Measurements from ENCODE around the gene HLCS.

Gene HLCS

DNA sequence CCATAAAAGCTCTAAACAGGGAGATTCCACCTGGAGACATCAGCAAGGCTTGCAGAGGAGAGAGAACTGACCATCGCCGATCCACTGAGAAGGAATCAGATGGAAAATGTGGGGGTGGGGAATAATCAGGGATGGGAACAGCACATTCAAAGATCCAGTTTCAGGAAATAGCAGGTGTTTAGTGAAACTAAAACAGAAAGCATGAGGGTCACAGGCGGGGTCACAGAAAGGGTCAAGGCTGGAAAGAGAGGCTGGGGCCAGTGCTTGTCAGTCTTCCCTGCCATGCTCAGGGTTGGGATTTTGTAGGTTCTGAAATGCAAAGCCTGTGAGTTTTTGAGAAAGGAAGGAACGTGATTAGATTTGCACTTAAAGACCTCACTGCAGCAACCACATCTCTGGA is 103.2 kb downstream of the HLCS start:
- DNase-seq (ENCODE audit: low read depth): no peak
- no peak overlapping the region for H3K4me3 ChIP-seq (ENCODE audit: low read length)
- TF ChIP-seq, protein P1, sequence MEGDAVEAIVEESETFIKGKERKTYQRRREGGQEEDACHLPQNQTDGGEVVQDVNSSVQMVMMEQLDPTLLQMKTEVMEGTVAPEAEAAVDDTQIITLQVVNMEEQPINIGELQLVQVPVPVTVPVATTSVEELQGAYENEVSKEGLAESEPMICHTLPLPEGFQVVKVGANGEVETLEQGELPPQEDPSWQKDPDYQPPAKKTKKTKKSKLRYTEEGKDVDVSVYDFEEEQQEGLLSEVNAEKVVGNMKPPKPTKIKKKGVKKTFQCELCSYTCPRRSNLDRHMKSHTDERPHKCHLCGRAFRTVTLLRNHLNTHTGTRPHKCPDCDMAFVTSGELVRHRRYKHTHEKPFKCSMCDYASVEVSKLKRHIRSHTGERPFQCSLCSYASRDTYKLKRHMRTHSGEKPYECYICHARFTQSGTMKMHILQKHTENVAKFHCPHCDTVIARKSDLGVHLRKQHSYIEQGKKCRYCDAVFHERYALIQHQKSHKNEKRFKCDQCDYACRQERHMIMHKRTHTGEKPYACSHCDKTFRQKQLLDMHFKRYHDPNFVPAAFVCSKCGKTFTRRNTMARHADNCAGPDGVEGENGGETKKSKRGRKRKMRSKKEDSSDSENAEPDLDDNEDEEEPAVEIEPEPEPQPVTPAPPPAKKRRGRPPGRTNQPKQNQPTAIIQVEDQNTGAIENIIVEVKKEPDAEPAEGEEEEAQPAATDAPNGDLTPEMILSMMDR (IDR thresholded peaks at IDR 0.05; ENCODE audit: insufficient read depth, low read depth, low read length, missing control alignments): no peak

DNA sequence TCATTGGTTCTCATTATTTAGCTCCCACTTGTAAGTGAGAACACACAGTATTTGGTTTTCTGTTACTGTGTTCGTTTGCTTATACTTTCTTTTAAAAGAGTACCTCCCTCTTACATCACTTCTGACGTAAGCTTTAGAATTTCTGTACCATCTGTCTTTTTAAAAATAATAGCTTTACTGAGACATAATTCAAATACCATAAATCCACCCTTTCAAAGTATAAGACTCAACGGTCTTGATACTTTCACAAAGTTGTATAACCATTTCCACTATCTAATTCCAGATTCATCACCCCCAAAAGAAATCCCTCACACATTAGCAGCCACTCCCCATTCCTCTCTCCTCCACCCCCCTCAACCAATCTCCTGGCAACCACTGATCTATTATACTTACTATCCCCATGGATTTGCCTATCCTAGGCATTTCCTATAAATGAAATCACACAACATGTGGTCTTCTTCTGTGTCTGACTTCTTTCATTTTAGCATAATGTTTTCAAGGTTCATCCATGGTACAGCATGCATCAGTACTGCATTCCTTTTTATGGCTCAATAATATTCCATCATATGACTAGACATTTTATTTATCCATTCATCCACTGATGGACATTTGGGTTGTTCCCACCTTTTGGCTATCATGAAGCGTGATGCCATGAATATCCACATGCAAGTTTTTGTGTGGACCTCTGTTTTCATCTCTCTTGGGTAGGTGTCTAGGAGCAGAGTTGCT is 104.7 kb downstream of the HLCS start:
- no peak for DNase-seq (ENCODE audit: low read depth)
- no peak overlapping the region for H3K4me3 ChIP-seq (ENCODE audit: low read length)
- TF ChIP-seq, protein P1 (IDR thresholded peaks at IDR 0.05; ENCODE audit: insufficient read depth, low read depth, low read length, missing control alignments): no peak

DNA sequence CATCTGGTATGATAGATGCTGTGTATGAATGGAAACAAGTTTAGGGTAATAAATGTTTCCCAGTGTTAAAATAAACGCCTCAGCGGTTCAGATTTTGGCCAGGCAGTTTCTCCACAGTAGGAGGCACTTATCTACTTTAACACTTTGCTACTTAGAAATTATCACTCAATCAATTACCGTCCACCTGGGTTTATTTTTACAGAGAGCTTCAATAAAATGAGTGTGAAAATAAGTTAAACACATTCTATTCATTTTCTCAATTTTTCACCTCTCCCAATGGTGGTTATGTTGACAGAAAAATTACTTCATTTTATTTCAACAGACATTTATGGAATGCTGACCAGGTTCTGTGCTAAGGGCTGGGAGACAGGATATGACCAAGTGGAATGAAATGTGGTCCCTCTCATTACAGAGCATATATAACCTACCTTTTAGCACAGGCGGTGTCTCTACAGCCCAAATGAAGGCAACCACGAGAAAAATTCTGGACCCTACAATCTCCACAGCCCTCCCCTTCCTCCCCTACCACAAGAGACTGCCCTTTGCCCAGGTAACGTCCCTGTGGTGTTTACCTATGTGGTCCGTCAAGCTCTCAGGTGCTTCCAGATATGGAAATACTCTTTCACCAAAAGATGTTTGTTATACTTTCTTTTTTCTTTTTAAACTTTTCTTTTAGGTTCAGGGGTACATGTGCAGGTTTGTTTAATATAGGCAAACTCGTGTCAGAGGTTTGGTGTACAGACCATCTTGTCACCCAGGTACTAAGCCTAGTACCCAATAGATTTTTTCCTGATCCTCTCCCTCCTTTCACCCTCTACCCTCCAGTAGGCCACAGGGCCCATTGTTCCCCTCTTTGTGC is 105.5 kb downstream of the HLCS start:
- DNase-seq (ENCODE audit: low read depth): peak; percentile 87
- TF ChIP-seq, protein P1 (IDR thresholded peaks at IDR 0.05; ENCODE audit: insufficient read depth, low read depth, low read length, missing control alignments): no peak
- H3K4me3 ChIP-seq (ENCODE audit: low read length): no peak overlapping the region

DNA sequence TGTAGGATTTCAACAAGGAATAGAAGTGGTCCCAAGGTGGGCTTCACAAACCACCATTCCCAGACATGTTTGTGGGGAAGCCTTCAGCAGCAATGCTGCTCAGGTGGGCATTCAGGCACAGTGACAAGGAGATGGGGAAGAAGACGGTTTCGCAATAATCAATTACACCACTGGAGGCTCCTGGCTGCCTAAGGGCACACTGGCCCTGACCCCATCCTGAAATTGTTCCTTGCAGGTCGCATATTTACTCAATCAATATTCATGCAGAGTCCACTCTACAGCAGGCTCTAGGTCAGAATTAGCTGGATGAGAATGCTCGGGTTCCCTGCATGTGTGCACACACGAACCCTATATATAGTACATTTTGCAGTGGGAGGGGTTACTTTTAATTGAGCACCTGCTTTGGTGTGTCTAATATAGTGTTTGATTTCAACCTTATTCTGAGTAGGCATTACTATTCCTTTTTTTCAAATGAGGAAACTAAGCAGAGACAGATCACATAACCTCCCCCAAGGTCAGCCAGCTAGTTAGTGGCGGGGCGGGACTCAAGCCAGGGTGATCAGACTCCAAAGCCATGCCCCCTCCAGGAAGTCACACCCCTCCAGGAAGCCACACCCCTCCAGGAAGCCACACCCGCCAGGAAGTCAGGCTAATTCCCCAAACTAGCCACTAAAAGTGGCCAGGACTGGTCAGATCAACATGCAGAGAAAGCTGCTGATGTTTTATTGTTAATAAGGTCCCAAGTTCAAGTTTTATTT is 106.5 kb downstream of the HLCS start:
- DNase-seq (ENCODE audit: low read depth): peak; percentile 72
- H3K4me3 ChIP-seq (ENCODE audit: low read length): no peak overlapping the region
- TF ChIP-seq, protein P1 (IDR thresholded peaks at IDR 0.05; ENCODE audit: insufficient read depth, low read depth, low read length, missing control alignments): no peak

DNA sequence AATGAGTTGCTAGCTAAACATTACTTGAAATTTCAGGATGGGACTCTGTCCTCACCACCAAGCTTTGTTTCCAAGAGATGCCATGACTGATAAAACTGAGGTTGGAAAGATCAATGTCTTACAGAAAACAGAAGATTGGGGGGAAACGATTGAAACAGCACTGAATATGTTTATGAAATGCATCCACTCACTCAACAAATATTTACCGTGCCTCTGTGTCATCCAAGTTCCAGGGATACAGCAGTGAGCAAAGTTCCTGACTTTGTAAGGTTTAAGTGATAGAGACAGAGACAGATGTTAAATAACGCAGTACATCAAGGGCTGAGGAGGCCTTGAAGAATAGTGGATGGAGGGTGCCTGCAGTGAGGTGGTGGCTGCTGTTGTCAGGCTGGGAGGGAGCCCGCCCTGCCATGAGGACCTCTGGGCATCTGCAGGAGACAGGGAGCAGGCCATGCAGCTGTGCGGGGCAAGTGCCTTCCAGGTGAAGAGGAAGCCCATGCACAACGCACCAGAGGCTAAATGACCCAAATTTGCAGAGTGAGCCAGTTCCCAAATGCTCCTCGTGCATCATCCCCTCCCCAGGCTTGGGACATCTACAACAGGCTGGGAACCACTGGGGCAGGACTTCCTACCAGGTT is 108.0 kb downstream of the HLCS start:
- no peak for DNase-seq (ENCODE audit: low read depth)
- TF ChIP-seq, protein P1 (IDR thresholded peaks at IDR 0.05; ENCODE audit: insufficient read depth, low read depth, low read length, missing control alignments): no peak
- H3K4me3 ChIP-seq (ENCODE audit: low read length): no peak overlapping the region

DNA sequence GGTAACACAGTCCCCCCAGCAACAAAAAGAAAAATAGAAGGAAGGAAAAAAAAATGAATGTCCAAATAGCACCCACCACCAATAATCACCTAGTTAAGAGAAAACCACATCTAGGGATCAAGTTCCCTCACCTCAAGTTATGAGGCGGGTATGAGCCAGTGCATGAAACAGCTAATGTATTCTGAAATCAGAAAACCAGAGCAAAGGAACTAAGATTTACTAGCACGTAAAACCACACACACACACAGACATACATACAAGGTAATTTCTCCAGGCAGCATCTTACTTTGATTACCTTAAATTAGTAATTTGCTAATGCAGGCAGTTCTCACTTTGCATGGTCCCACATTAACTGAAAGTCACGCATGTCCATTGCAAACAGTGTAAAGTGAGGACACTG is 109.8 kb downstream of the HLCS start:
- H3K4me3 ChIP-seq (ENCODE audit: low read length): no peak overlapping the region
- TF ChIP-seq, protein P1 (IDR thresholded peaks at IDR 0.05; ENCODE audit: insufficient read depth, low read depth, low read length, missing control alignments): no peak
- no peak for DNase-seq (ENCODE audit: low read depth)

Measured in epithelial cell of esophagus (primary cell).